Measurements from ENCODE around the gene USP47. TPM values are rescaled to one million over a fixed set of nuclear protein-coding genes. Genes with fewer than 3 reads are reported as not detected.

Gene USP47
- total and polyA plus RNA-seq, 12 donors: 36.9 to 107 (median 43.0) TPM

DNA sequence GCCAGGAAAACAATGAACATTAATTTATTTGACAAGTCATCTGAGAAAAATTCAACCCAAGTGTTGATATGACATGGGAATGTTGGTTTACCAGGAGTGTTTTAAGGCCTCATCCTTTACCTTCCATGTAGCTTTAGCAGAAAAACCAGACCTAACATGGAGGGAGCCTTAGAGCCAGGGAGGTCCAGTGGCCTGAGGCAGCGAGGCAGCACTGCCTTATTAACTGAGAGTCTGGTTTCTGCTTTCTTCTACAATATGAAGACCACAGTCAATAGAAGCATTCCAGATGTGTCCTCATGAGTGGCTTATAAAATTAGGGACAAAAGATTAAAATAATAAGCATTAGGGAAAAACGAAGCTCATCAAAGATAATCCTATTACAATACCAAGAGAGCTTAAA, 105.1 kb downstream of the USP47 start:
- WGBS, 4 donors: 88 to 91% (median 90%) methylated on average over 2 of the region's 2 CpGs
- no peak overlapping the region for H3K4me3 ChIP-seq
- H3K36me3 ChIP-seq (replicated peaks in 1 of 2): peaks cover 0 to 47% of the 10 kb centered on the region in 2 donors
- peaks cover 7 to 26% of the 10 kb centered on the region in 2 donors for H3K4me1 ChIP-seq (replicated peaks in 1 of 2)
- TF ChIP-seq POLR2A (IDR thresholded peaks at IDR 0.05): no peak
- TF ChIP-seq, protein P1, sequence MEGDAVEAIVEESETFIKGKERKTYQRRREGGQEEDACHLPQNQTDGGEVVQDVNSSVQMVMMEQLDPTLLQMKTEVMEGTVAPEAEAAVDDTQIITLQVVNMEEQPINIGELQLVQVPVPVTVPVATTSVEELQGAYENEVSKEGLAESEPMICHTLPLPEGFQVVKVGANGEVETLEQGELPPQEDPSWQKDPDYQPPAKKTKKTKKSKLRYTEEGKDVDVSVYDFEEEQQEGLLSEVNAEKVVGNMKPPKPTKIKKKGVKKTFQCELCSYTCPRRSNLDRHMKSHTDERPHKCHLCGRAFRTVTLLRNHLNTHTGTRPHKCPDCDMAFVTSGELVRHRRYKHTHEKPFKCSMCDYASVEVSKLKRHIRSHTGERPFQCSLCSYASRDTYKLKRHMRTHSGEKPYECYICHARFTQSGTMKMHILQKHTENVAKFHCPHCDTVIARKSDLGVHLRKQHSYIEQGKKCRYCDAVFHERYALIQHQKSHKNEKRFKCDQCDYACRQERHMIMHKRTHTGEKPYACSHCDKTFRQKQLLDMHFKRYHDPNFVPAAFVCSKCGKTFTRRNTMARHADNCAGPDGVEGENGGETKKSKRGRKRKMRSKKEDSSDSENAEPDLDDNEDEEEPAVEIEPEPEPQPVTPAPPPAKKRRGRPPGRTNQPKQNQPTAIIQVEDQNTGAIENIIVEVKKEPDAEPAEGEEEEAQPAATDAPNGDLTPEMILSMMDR (IDR thresholded peaks at IDR 0.05): no peak
- no peak for DNase-seq
- no peaks in the 10 kb centered on the region for H3K27me3 ChIP-seq
- intact Hi-C loops (cut with DNase I): no loop called here
- H3K9me3 ChIP-seq (replicated peaks in 1 of 3): no peaks in the 10 kb centered on the region
- H3K27ac ChIP-seq: peak overlapping the region in 1 of 5 donors; percentile 13

DNA sequence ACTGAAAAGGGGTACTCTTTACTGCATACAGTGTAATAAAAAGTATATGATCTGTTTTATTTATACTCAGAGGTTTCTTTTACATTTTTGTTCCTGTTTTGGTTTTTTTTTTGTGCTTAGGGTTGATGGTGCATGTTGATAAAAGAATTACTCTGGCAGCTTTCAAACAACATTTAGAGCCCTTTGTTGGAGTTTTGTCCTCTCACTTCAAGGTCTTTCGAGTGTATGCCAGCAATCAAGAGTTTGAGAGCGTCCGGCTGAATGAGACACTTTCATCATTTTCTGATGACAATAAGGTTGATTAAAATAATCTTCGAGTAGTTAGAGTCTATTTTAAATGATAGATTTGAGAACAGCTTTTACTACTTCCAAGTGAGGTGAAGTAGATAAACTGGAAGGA, 106.1 kb downstream of the USP47 start:
- H3K9me3 ChIP-seq (replicated peaks in 1 of 3): no peaks in the 10 kb centered on the region
- H3K27ac ChIP-seq: peak overlapping the region in 1 of 5 donors; percentile 48
- TF ChIP-seq, protein P1 (IDR thresholded peaks at IDR 0.05): no peak
- TF ChIP-seq POLR2A (IDR thresholded peaks at IDR 0.05): no peak
- peaks cover 7 to 26% of the 10 kb centered on the region in 2 donors for H3K4me1 ChIP-seq (replicated peaks in 1 of 2)
- intact Hi-C loops (cut with DNase I): no loop called here
- no peak overlapping the region for H3K4me3 ChIP-seq
- 40 to 50% (median 44%) methylated on average over 4 of the region's 4 CpGs for WGBS, 4 donors
- DNase-seq: no peak
- peaks cover 0 to 43% of the 10 kb centered on the region in 2 donors for H3K36me3 ChIP-seq (replicated peaks in 1 of 2)
- no peaks in the 10 kb centered on the region for H3K27me3 ChIP-seq

DNA sequence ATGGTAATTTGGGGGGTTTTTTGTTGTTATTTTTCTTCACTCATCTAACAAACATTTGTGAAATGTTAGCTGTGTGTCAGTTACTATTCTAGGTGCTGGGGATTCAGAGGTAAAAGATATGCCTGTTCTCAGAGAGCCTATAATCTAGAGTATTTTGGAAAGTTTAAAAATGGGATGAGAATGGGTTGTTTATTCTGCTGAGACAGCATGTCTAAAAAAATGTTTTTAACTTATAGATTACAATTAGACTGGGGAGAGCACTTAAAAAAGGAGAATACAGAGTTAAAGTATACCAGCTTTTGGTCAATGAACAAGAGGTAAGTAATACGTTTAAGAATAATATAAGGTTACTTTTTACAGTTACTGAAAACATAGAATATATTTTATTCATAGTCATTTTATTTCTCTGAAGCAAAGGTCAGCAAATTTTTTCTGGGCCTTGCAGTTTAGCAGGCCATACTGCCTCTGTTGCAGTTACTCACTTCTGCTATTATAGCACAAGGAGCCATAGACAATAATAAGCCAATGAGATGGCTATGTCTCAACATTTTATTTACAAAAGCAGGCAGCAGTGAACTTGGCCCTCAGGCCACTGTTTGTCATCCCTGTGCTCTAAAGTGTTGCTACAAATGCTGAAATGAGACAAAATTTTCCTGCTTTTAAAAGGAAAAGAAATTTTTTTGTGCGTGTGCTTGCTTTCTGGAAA, 106.6 kb downstream of the USP47 start:
- Histone ChIP-seq H3K27ac (peak overlapping the region in 1 of 5 donors; percentile 48), H3K27me3 (no peaks in the 10 kb centered on the region), H3K9me3 (replicated peaks in 1 of 3) (no peaks in the 10 kb centered on the region), H3K4me1 (replicated peaks in 1 of 2) (peaks cover 7 to 26% of the 10 kb centered on the region in 2 donors), H3K36me3 (replicated peaks in 1 of 2) (peaks cover 0 to 42% of the 10 kb centered on the region in 2 donors), H3K4me3 (no peak overlapping the region)
- no peak for TF ChIP-seq POLR2A (IDR thresholded peaks at IDR 0.05)
- TF ChIP-seq, protein P1 (IDR thresholded peaks at IDR 0.05): no peak
- DNase-seq: no peak
- intact Hi-C loops (cut with DNase I): no loop called here
- WGBS, 4 donors: 82 to 90% (median 87%) methylated on average over 2 of the region's 2 CpGs

DNA sequence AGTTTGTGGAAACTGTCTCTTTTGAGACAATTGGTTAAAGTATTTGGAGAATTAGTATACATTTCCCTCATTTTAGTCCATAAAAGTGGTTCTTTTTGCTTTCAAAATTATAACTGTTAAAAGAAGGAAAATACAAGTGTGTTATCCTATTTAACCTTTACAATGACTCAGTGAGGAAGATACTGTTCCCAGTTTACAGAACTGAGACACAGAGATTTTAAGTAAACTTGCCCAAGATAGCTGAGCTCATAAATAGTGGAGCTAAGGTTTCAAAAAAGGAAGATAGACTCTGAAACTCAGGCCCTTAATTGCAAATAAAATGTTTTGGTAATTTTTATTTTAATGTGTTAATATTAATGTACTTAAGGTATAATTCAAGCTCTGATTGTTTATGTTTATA, 107.7 kb downstream of the USP47 start:
- TF ChIP-seq POLR2A (IDR thresholded peaks at IDR 0.05): no peak
- TF ChIP-seq, protein P1 (IDR thresholded peaks at IDR 0.05): no peak
- no peak for DNase-seq
- H3K27me3 ChIP-seq: no peaks in the 10 kb centered on the region
- H3K4me3 ChIP-seq: no peak overlapping the region
- no peaks in the 10 kb centered on the region for H3K9me3 ChIP-seq (replicated peaks in 1 of 3)
- no peak overlapping the region for H3K27ac ChIP-seq
- peaks cover 7 to 26% of the 10 kb centered on the region in 2 donors for H3K4me1 ChIP-seq (replicated peaks in 1 of 2)
- intact Hi-C loops (cut with DNase I): no loop called here
- H3K36me3 ChIP-seq (replicated peaks in 1 of 2): peaks cover 0 to 53% of the 10 kb centered on the region in 2 donors
